DMS153 treated with DMSO at 0.1 percent for 48 hours (cell line): ENCODE measurements around the gene ABCB7.
"Not testable (repeated sequence)": the region's sequence is repeated elsewhere in the genome, so short reads cannot be mapped to it uniquely, and the experiment has no call there.

ENCODE experiments used
- DNase-seq: peaks from one replicate; lab custom pipeline; 2025; ENCODE audit not compliant: unreplicated experiment; lab: John Stamatoyannopoulos, UW

ABCB7 gene

DNA sequence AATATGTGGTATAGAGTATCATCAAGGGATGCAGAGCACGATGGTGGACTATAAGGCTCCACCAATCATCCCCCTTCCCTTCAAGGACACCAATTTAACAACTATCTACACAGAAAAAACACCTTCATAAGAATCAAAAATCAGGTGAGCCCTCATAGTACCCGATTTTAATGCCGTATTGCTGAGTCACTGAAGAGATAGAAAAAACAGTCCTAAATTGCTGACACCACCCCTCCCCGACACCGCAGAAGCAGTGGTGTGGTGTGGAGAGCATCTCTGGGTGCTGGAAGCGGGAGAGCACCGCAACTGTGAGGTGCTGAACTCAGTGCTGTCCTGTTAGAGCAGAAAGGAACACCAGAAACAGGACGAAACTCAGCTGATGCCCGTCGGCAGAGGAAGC, 49.3 kb downstream of the ABCB7 start:
- DNase-seq, result no peak

DNA sequence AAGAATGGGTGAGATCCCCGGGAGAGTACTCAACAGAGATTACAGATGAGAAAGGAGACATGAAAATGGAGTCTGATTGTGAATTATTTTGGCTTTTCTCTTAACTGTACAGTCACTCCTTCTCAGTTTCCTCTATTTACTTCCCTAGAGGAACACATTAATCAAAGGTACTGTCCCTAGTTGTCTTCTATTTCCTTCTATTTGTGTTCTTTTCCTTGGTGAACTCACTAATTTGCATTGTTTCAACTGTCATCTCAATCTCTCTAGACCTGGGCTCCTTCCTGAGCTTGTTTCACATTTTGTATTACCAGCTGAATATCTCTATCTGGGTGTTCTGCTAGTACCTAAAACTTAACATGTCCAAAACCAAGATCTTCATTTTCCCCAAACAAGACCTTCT, 59.8 kb downstream of the ABCB7 start:
- DNase-seq, result no peak

GRCh38 chrX:75086731-75087195, 69.3 kb downstream of the ABCB7 start:
- no peak for DNase-seq

GRCh38 chrX:75084757-75085156, 71.3 kb downstream of the ABCB7 start:
- DNase-seq, result no peak

DNA sequence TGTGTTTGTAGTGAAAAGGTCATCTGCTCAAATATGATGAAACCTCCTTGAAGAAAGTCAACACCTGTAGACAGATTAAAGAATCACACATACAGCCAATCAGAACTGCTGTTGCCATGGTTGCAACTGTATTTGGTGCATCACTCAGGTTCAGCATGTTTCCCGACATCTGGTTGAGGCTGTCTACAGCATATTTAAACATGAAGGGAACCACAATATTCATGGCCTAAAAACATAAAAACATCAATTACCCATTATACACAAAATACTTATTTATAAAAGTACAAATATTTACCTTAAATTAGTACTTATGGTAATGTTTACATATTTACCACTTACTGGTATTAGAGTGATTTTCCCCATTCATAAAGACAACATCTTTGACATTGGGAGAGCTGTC, 79.7 kb downstream of the ABCB7 start:
- no peak for DNase-seq

DNA sequence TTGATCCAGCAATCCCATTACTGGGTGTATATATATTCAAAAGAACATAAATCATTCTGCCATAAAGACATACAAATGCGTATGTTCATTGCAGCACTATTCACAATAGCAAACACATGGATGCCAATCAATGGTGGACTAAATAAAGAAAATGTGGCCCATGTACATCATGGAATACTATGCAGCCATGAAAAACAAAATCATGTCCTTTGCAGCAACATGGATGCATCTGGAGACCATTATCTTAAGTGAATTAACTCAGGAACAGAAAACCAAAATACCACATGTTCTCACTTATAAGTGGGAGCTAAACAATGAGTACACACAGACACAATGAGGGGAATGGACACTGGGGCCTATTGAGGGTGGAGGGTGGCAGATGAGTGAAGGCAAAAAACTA, 81.6 kb downstream of the ABCB7 start:
- DNase-seq, result no peak

DNA sequence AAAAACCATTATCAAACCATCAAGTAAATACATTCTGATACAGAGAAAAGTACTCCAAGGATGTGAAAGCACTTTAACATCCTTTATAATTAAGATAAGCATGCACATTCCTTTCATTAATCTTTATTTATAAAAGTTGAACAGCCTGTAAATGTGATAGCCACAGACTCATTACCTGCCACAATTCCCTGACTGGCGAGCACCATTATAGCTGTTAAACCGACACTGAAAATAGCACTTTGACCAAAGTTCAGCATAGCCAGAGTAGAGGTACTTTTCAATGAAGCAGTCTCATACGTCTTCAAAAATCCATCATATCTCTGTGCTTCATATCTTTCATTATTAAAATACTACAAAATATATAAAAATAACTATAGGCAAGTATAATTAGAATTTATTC, 84.7 kb downstream of the ABCB7 start:
- DNase-seq, result no peak

GRCh38 chrX:75067931-75068330, 88.2 kb downstream of the ABCB7 start:
- no peak for DNase-seq

- DNase-seq, result no peak
Measured at GRCh38 chrX:75061701-75062100, 94.4 kb downstream of the ABCB7 start.

DNA sequence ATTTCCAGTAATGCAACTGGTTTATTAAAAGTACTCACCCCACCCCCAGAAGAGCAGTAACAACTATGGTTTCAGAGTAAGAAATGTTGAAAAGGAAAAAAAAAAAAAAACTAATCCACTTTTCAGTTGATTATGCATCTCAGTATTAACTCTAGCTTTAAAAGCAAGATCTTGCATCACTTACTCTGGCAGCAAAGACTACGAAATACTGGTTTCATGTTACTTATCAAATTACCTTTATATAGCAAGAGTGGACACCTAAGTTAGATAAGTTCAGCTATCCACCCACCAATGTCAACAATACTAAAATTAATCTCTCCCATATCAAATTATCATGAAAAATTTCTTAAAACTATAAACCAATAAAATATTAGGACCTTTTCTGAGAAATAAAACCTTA, 105.0 kb downstream of the ABCB7 start:
- no peak for DNase-seq

DNA sequence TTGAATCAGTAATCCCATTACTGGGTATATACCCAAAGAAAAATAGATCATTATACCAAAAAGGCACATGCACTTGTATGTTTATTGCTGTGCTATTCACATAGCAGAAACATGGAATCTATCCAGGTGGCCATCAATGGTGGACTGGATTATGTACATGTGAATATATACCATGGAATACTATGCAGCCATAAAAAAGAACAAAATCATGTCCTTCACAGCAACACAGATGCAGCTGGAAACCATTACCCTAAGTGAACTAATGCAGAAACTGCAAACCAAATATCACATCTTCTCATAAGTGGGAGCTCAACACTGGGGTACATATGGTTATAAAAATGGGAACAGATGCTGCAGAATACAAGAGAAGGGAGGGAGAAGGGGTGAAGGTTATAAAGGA, 110.7 kb downstream of the ABCB7 start:
- DNase-seq, result no peak

- not testable (repeated sequence) for DNase-seq
Measured at GRCh38 chrX:75044142-75044541, 111.9 kb downstream of the ABCB7 start.

- DNase-seq, result no peak
Measured at GRCh38 chrX:75038925-75039324, 117.2 kb downstream of the ABCB7 start.
